Stomach (tissue), 9 donors: ENCODE results near the gene KLHL29. TPM values are rescaled to one million over a fixed set of nuclear protein-coding genes. Genes with fewer than 3 reads are reported as not detected.

ENCODE experiments used
- DNase-seq, 2 donors: peaks; one replicate each; pipeline versions ENCODE4 v3.0.0 to v3.0.0-alpha.2; 2013 to 2019
- H3K27ac ChIP-seq, 5 donors: fragments of 200-600 bp in 4 of 5; sonication (generic) in 4 of 5; one replicate each; pipeline ENCODE4 v1.5.1; 2013 to 2019; ENCODE audit warnings: mild to moderate bottlenecking in 1 of 5, moderate library complexity in 1 of 5
- H3K27me3 ChIP-seq, 3 donors: fragments of 200-600 bp; sonication (generic); one replicate each; pipeline ENCODE4 v1.5.1; 2017 to 2019; ENCODE audit warnings: mixed run types in 1 of 3
- H3K36me3 ChIP-seq, 4 donors: fragments of 200-600 bp; sonication (generic); 1 replicate in 3 of 4; 2 replicates in 1 of 4; pipeline ENCODE4 v1.5.1; 2016 to 2019
- H3K4me1 ChIP-seq, 4 donors: fragments of 200-600 bp; sonication (generic); one replicate each; pipeline ENCODE4 v1.5.1; 2016 to 2019
- H3K4me3 ChIP-seq, 4 donors: fragments of 200-600 bp; sonication (generic) in 3 of 4; one replicate each; pipeline ENCODE4 v1.5.1; 2016 to 2019; ENCODE audit warnings: mild to moderate bottlenecking in 1 of 4
- H3K9me3 ChIP-seq, 4 donors: fragments of 200-600 bp; sonication (generic); one replicate each; pipeline ENCODE4 v1.5.1; 2016 to 2019
- CTCF ChIP-seq, 7 experiments: fragments of 450-650 bp in 4 of 7; fragments of 200-600 bp in 3 of 7; sonication (generic) in 3 of 7; IDR thresholded peaks; one replicate each; pipeline ENCODE4 v1.5.1; 2016 to 2019; ENCODE audit warnings: antibody characterized with exemption in 7 of 7, control low read depth in 2 of 7, mild to moderate bottlenecking in 1 of 7
- EP300 ChIP-seq: sonication (generic); formaldehyde crosslinking; IDR thresholded peaks from one replicate; pipeline ENCODE4 v1.6.1; 2017; ENCODE audit warnings: antibody characterized with exemption
- POLR2A ChIP-seq, 4 donors: fragments of 450-650 bp; IDR thresholded peaks; one replicate each; pipeline ENCODE4 v1.6.1; 2016; ENCODE audit warnings: antibody characterized with exemption in 4 of 4, control low read depth in 2 of 4, mild to moderate bottlenecking in 1 of 4, moderate library complexity in 1 of 4
- POLR2AphosphoS5 ChIP-seq, 3 donors: sonication (generic); formaldehyde crosslinking; IDR thresholded peaks; one replicate each; pipeline ENCODE4 v1.6.1; 2016; ENCODE audit warnings: antibody characterized with exemption in 3 of 3
- WGBS, 5 donors: extraction: QIAGEN DNeasy Blood & Tissue Kit in 3 of 5; methylation state at CpG; one replicate each; pipeline versions ENCODE4 v1.1.5 to v1.1.7; 2013 to 2018; 5-methylcytosine and 5-hydroxymethylcytosine counted together
- intact Hi-C: fragments of 100-400 bp; cut with DNase I; formaldehyde crosslinking; loops from one replicate; pipeline ENCODE4 v1.15.1; 2023; ENCODE audit warnings: low total_unique reads
- polyA plus RNA-seq, 3 donors: library from polyadenylated mRNA; stranded (reverse); fragments of 200-250 nt; gene quantifications; one replicate each; pipeline ENCODE4 v1.2.3, GENCODE V29; 2013
- total RNA-seq, 5 donors: library from RNA; depleted of rRNA; stranded (reverse); fragments of >200 nt; gene quantifications; one replicate each; pipeline versions ENCODE4 v1.1.0 to v1.2.3, GENCODE V29; 2014 to 2016
- donor health status: healthy with polysubstance abuse.
- donor health status: Bipolar disorder and iron deficiency.
- donor health status: healthy.

KLHL29 gene
- total and polyA plus RNA-seq, 8 donors: under 0.01 to 6.6 (median 1.3) TPM

DNA sequence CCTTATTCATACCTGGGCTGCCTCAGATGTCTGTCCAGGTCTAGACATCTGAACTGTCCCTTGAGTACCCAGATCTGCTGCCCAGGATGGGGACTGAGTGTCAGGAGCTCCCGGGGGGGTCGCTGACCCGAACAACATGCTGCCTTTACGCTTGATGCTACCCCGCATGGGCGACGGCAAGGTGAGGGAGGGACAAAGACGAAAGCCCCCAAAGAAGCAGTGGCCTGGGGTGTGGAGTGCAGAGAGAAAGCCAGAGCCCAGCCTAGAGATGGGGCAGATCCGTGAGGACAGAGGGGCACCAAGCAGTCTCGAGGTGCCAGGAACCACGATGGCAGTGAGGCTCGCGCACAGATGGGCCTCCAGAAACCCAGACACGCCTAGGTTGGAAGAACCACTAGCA is 307.3 kb downstream of the KLHL29 start:
- no peaks in the 10 kb centered on the region for H3K9me3 ChIP-seq
- H3K27ac ChIP-seq: no peak overlapping the region
- intact Hi-C loops: no loop called here
- 94 to 97% (median 96%) methylated on average over 11 to 14 of the region's 14 CpGs for WGBS, 5 donors
- H3K27me3 ChIP-seq: no peaks in the 10 kb centered on the region
- no peak overlapping the region for H3K4me3 ChIP-seq
- H3K4me1 ChIP-seq: no peaks in the 10 kb centered on the region
- H3K36me3 ChIP-seq: peaks cover 0 to 76% (median 41%) of the 10 kb centered on the region in 4 donors
- TF ChIP-seq POLR2AphosphoS5 (IDR thresholded peaks at IDR 0.05): no peak
- TF ChIP-seq CTCF (IDR thresholded peaks at IDR 0.05): no peak
- no peak for TF ChIP-seq EP300
- TF ChIP-seq POLR2A (IDR thresholded peaks at IDR 0.05): no peak
- no peak for DNase-seq

DNA sequence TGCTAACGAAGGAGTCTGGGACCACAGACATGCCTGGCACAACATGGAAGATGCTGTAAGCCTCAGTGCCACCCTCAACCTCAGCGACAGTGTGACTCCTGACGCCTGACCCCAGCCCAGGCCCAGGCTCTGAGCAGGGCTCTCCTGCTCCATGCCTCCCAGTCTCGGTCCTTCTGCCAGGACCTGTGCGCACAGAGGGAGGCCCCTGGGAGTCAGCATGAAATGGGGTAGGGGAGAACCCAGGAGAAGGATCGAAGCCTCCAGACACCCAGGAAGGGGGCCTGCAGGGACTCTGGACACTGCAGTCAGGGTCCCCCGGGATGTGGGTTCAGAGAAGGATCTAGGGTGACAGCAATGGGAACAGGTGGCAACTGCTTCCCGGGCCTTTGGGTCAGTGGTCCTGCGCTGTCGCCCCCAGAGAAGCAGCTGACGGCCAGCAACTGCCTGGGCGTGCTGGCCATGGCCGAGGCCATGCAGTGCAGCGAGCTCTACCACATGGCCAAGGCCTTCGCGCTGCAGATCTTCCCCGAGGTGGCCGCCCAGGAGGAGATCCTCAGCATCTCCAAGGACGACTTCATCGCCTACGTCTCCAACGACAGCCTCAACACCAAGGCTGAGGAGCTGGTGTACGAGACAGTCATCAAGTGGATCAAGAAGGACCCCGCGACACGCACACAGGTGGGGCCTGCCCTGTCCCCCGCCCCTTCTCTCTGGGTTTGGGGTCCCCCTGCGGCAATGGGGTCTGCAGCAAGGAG is 308.0 kb downstream of the KLHL29 start:
- intact Hi-C loops: no loop called here
- Histone ChIP-seq H3K9me3 (no peaks in the 10 kb centered on the region), H3K4me3 (no peak overlapping the region), H3K36me3 (peaks cover 0 to 76% (median 41%) of the 10 kb centered on the region in 4 donors), H3K27ac (no peak overlapping the region), H3K27me3 (no peaks in the 10 kb centered on the region), H3K4me1 (peaks cover 3 to 7% (median 6%) of the 10 kb centered on the region in 4 donors)
- TF ChIP-seq POLR2AphosphoS5 (IDR thresholded peaks at IDR 0.05): no peak
- TF ChIP-seq POLR2A (IDR thresholded peaks at IDR 0.05): no peak
- TF ChIP-seq CTCF (IDR thresholded peaks at IDR 0.05): no peak
- DNase-seq: no peak
- WGBS, 5 donors: 91 to 96% (median 96%) methylated on average over 19 to 28 of the region's 28 CpGs

DNA sequence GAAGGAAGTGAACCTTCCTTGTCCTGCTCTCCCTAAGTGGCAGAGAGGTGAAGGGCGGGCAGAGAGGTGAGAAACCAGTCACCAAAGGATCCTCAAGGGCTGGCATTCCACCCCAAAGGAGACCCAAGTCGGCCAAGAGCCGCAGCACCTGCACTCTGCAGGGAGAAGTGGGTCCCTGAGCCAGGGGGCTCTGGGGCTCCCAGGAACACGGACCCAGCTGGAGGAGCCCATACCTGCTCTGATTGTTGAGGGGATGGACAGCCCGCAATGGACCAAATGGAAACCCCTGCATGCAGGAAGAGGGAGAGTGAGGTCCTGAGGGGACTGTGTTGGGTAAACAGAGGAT is 308.6 kb downstream of the KLHL29 start:
- Histone ChIP-seq H3K36me3 (peaks cover 0 to 76% (median 41%) of the 10 kb centered on the region in 4 donors), H3K4me3 (no peak overlapping the region), H3K9me3 (no peaks in the 10 kb centered on the region), H3K27me3 (no peaks in the 10 kb centered on the region), H3K27ac (no peak overlapping the region), H3K4me1 (peaks cover 6 to 12% (median 9%) of the 10 kb centered on the region in 4 donors)
- DNase-seq: no peak
- intact Hi-C loops: no loop called here
- WGBS, 5 donors: 90 to 100% (median 97%) methylated on average over 2 to 5 of the region's 5 CpGs
- TF ChIP-seq EP300: no peak
- no peak for TF ChIP-seq POLR2AphosphoS5 (IDR thresholded peaks at IDR 0.05)
- TF ChIP-seq CTCF (IDR thresholded peaks at IDR 0.05): no peak
- TF ChIP-seq POLR2A (IDR thresholded peaks at IDR 0.05): no peak

GRCh38 chr2:23694058-23695045 is 309.4 kb downstream of the KLHL29 start:
- H3K27ac ChIP-seq: no peak overlapping the region
- intact Hi-C loops: no loop called here
- no peak for DNase-seq
- H3K4me3 ChIP-seq: no peak overlapping the region
- H3K36me3 ChIP-seq: peaks cover 0 to 74% (median 41%) of the 10 kb centered on the region in 4 donors
- TF ChIP-seq POLR2A (IDR thresholded peaks at IDR 0.05) (no peak), CTCF (IDR thresholded peaks at IDR 0.05) (no peak), POLR2AphosphoS5 (IDR thresholded peaks at IDR 0.05) (no peak), EP300 (no peak)
- H3K4me1 ChIP-seq: peaks cover 6 to 19% (median 11%) of the 10 kb centered on the region in 4 donors
- WGBS, 5 donors: 84 to 88% (median 86%) methylated on average over 21 of the region's 21 CpGs
- no peaks in the 10 kb centered on the region for H3K9me3 ChIP-seq
- H3K27me3 ChIP-seq: no peaks in the 10 kb centered on the region
